ENCODE measurements around the gene GKN1. TPM values are rescaled to one million over a fixed set of nuclear protein-coding genes. Genes with fewer than 3 reads are reported as not detected.

GKN1 gene
- total RNA-seq, 5 donors from 2014 or later (not counting 1 experiment from before 2014, with no cell fraction given), result not detected

DNA sequence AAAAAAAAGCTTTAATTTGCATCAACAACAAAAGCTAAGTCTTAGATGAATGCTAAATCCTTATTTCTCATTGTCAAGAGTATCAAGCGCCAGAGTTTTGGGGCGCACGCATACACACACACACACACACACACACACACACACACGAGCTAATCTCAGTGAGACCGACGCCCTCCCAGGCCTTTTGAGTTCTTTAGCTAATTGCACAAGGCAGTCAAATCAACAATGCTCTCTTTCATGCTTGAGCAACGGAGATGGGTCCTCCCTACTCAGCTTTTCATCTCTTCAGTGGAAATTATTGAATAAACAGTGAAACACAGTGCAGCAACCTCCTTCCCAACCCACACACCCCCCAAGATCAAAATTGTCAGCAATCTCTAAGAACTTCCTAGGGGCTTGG is 19.2 kb downstream of the GKN1 start:
- Histone ChIP-seq H3K4me3 (ENCODE audit: control insufficient read depth in 1 of 2, extremely low read depth in 1 of 2, low read length in 1 of 2) (no peak overlapping the region), H3K27me3 (replicated peaks in 1 of 2; ENCODE audit: control insufficient read depth in 2 of 2, extremely low read depth in 1 of 2, insufficient read depth in 2 of 2, low read length in 1 of 2) (peaks cover 0 to 6% of the 10 kb centered on the region in 2 experiments), H3K9me3 (no peaks in the 10 kb centered on the region), H3K36me3 (ENCODE audit: control insufficient read depth in 2 of 2, extremely low read depth in 1 of 2, insufficient read depth in 1 of 2, low read length in 1 of 2) (no peaks in the 10 kb centered on the region), H3K27ac (ENCODE audit: low read length) (no peak overlapping the region), H3K4me1 (ENCODE audit: control insufficient read depth in 1 of 2, extremely low read depth in 1 of 2, insufficient read depth in 2 of 2, low read length in 2 of 2) (no peaks in the 10 kb centered on the region)
- Mint-ChIP-seq H3K4me3 (no peak overlapping the region), H3K4me1 (no peaks in the 10 kb centered on the region), H3K27me3 (peaks cover 18 to 19% of the 10 kb centered on the region in 2 donors), H3K36me3 (no peaks in the 10 kb centered on the region), H3K27ac (no peak overlapping the region), H3K9me3 (no peaks in the 10 kb centered on the region)
- no peak for DNase-seq
- ChIA-PET CTCF (interaction anchor here (0.6 to 1.2 kb wide), 2 partner anchors 8 to 20 kb away, joined by 3 to 4 read pairs; no protein-coding TSS in a partner anchor), POLR2A (interaction anchor here in 1 of 2 donors (0.6 kb wide), 1 partner anchor 95 kb away, joined by 4 read pairs; no protein-coding TSS in a partner anchor)
- 84% methylated on average over 7 of the region's 7 CpGs for WGBS (ENCODE audit: insufficient coverage)
- no peak for ATAC-seq (replicated peaks in 1 of 4)

DNA sequence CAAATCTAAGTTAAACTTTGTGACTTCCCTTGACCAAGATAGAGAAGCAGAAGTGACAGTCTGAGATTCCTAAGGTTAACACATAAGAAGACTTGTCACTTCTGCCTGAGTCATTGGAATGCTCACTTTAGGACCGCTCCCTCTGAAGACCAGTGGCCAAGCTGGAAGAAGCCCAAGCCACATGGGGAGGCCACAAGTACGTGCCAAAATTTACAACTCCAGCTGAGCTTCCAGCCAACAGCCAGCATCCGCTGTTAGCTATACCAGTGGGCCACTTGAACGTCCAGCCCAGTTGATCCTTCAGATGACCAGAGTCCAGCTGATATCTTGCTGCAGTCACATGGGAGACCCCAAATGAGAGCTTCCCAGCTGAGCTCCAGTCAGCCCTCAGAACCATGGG is 20.4 kb downstream of the GKN1 start:
- Mint-ChIP-seq H3K36me3 (no peaks in the 10 kb centered on the region), H3K9me3 (peaks cover 0 to 3% (median 0%) of the 10 kb centered on the region in 3 donors), H3K27me3 (peaks cover 19 to 24% of the 10 kb centered on the region in 2 donors), H3K27ac (no peak overlapping the region), H3K4me3 (no peak overlapping the region), H3K4me1 (no peaks in the 10 kb centered on the region)
- Histone ChIP-seq H3K36me3 (ENCODE audit: control insufficient read depth in 2 of 2, extremely low read depth in 1 of 2, insufficient read depth in 1 of 2, low read length in 1 of 2) (no peaks in the 10 kb centered on the region), H3K27me3 (replicated peaks in 1 of 2; ENCODE audit: control insufficient read depth in 2 of 2, extremely low read depth in 1 of 2, insufficient read depth in 2 of 2, low read length in 1 of 2) (peaks cover 0 to 6% of the 10 kb centered on the region in 2 experiments), H3K9me3 (no peaks in the 10 kb centered on the region), H3K27ac (ENCODE audit: low read length) (no peak overlapping the region), H3K4me3 (ENCODE audit: control insufficient read depth in 1 of 2, extremely low read depth in 1 of 2, low read length in 1 of 2) (no peak overlapping the region), H3K4me1 (ENCODE audit: control insufficient read depth in 1 of 2, extremely low read depth in 1 of 2, insufficient read depth in 2 of 2, low read length in 2 of 2) (no peaks in the 10 kb centered on the region)
- ATAC-seq (replicated peaks in 1 of 4), result no peak
- DNase-seq, result no peak
- ChIA-PET CTCF (no interaction called here), POLR2A (no interaction called here)
- WGBS (ENCODE audit: insufficient coverage), result 75% methylated on average over 4 of the region's 4 CpGs

DNA sequence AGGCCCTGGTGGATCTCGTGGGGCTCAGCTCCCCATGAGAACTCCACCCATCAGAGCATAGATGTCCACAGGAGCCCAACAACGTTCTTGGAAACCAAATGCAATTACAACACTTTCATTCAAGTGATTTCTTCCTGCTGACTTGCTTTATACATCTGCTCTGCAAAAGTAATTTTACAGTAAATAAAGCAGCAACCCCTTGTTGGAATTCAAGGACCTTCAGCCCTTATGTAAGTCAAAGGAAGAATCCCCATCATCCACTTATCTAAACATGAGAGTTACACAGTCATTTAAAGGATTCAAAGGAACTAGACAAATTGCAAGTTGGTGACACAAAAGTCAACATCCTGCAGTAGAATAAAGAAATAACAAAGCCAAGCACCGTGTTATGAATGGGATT is 21.5 kb downstream of the GKN1 start:
- Histone ChIP-seq H3K4me1 (ENCODE audit: control insufficient read depth in 1 of 2, extremely low read depth in 1 of 2, insufficient read depth in 2 of 2, low read length in 2 of 2) (no peaks in the 10 kb centered on the region), H3K36me3 (ENCODE audit: control insufficient read depth in 2 of 2, extremely low read depth in 1 of 2, insufficient read depth in 1 of 2, low read length in 1 of 2) (no peaks in the 10 kb centered on the region), H3K27me3 (replicated peaks in 1 of 2; ENCODE audit: control insufficient read depth in 2 of 2, extremely low read depth in 1 of 2, insufficient read depth in 2 of 2, low read length in 1 of 2) (peaks cover 0 to 6% of the 10 kb centered on the region in 2 experiments), H3K4me3 (ENCODE audit: control insufficient read depth in 1 of 2, extremely low read depth in 1 of 2, low read length in 1 of 2) (no peak overlapping the region), H3K27ac (ENCODE audit: low read length) (no peak overlapping the region), H3K9me3 (no peaks in the 10 kb centered on the region)
- CTCF ChIA-PET, result no interaction called here
- no peak overlapping the region for H3K4me3 Mint-ChIP-seq
- no peaks in the 10 kb centered on the region for H3K36me3 Mint-ChIP-seq
- peaks cover 0 to 3% (median 0%) of the 10 kb centered on the region in 3 donors for H3K9me3 Mint-ChIP-seq
- H3K27ac Mint-ChIP-seq, result no peak overlapping the region
- H3K27me3 Mint-ChIP-seq, result peaks cover 14 to 22% of the 10 kb centered on the region in 2 donors
- POLR2A ChIA-PET, result no interaction called here
- DNase-seq (no peak), ATAC-seq (replicated peaks in 1 of 4) (no peak)
- 0% methylated on average over 1 of the region's 3 CpGs for WGBS (ENCODE audit: insufficient coverage)
- H3K4me1 Mint-ChIP-seq, result no peaks in the 10 kb centered on the region

DNA sequence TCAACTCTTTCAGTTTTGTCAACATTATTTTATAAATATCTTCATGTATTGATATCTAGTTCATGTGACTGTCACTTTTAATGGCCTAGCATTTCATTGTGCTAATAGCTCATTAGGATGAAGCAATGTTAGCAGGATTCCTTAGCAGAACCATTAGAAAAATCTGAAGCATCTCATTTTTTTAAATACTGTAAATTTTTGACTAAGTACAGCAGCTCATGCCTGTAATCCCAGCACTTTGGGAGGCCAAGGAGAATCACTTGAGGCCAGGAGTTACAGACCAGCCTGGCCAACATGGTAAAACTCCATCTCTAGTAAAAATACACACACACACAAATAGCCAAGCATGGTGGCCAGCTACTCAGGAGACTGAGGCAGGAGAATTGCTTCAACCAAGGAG is 23.0 kb downstream of the GKN1 start:
- POLR2A ChIA-PET, result no interaction called here
- no peaks in the 10 kb centered on the region for H3K36me3 Mint-ChIP-seq
- H3K27me3 Mint-ChIP-seq, result peaks cover 28 to 34% of the 10 kb centered on the region in 2 donors
- CTCF ChIA-PET, result no interaction called here
- ATAC-seq (replicated peaks in 1 of 4) (no peak), DNase-seq (no peak)
- Histone ChIP-seq H3K4me3 (ENCODE audit: control insufficient read depth in 1 of 2, extremely low read depth in 1 of 2, low read length in 1 of 2) (no peak overlapping the region), H3K36me3 (ENCODE audit: control insufficient read depth in 2 of 2, extremely low read depth in 1 of 2, insufficient read depth in 1 of 2, low read length in 1 of 2) (no peaks in the 10 kb centered on the region), H3K4me1 (ENCODE audit: control insufficient read depth in 1 of 2, extremely low read depth in 1 of 2, insufficient read depth in 2 of 2, low read length in 2 of 2) (no peaks in the 10 kb centered on the region), H3K27me3 (replicated peaks in 1 of 2; ENCODE audit: control insufficient read depth in 2 of 2, extremely low read depth in 1 of 2, insufficient read depth in 2 of 2, low read length in 1 of 2) (peaks cover 0 to 6% of the 10 kb centered on the region in 2 experiments), H3K9me3 (no peaks in the 10 kb centered on the region), H3K27ac (ENCODE audit: low read length) (no peak overlapping the region)
- H3K4me1 Mint-ChIP-seq, result no peaks in the 10 kb centered on the region
- no peak overlapping the region for H3K4me3 Mint-ChIP-seq
- H3K9me3 Mint-ChIP-seq, result peaks cover 2 to 13% (median 12%) of the 10 kb centered on the region in 3 donors
- no peak overlapping the region for H3K27ac Mint-ChIP-seq

DNA sequence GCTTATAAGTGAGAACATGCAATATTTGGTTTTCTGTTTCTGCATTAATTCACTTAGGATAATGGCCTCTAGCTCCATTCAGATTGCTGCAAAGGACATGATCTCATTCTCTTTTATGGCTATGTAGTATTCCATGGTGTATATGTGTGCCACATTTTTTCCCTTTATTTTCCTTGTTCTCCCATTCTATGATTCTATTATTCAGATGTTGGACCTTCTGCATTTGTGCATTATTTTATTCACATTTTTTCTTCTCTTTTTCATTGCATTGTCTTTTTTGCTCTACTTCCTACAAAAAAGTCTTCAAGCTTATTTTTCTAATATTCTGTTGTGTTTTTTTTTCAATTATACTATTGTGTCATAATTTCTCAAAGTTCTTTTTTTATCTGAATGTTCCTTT is 27.4 kb downstream of the GKN1 start:
- no peak for DNase-seq
- Histone ChIP-seq H3K27ac (ENCODE audit: low read length) (no peak overlapping the region), H3K27me3 (replicated peaks in 1 of 2; ENCODE audit: control insufficient read depth in 2 of 2, extremely low read depth in 1 of 2, insufficient read depth in 2 of 2, low read length in 1 of 2) (peaks cover 0 to 3% of the 10 kb centered on the region in 2 experiments), H3K9me3 (no peaks in the 10 kb centered on the region), H3K4me1 (ENCODE audit: control insufficient read depth in 1 of 2, extremely low read depth in 1 of 2, insufficient read depth in 2 of 2, low read length in 2 of 2) (no peaks in the 10 kb centered on the region), H3K36me3 (ENCODE audit: control insufficient read depth in 2 of 2, extremely low read depth in 1 of 2, insufficient read depth in 1 of 2, low read length in 1 of 2) (no peaks in the 10 kb centered on the region), H3K4me3 (ENCODE audit: control insufficient read depth in 1 of 2, extremely low read depth in 1 of 2, low read length in 1 of 2) (no peak overlapping the region)
- Mint-ChIP-seq H3K27ac (no peak overlapping the region), H3K27me3 (peaks cover 30 to 41% of the 10 kb centered on the region in 2 donors), H3K36me3 (no peaks in the 10 kb centered on the region), H3K9me3 (peaks cover 3 to 21% (median 13%) of the 10 kb centered on the region in 3 donors), H3K4me3 (no peak overlapping the region), H3K4me1 (no peaks in the 10 kb centered on the region)
- POLR2A ChIA-PET, result no interaction called here
- ATAC-seq (replicated peaks in 1 of 4), result no peak
- CTCF ChIA-PET, result interaction anchor here (0.6 to 1.2 kb wide), 3 partner anchors 9 to 82 kb away, joined by 3 to 7 read pairs (median 3); no protein-coding TSS in a partner anchor

DNA sequence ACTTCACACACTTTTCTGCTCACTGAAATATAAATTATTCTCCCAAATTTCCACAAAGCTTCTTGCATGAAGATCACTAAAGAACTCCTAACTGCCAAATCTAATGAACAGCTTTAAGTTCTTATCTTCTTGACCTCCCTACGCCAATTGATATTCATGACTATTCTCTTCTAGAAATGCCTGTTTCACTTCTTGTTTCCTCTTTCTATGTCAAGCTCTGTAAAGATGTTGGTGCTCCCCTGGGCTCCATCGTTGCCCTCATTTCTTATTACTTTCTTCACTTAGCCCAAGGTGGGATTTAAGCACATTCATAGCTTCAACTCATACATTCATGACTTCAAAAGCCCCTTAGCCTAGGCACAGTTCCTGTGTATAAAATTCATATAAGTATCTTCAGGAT is 29.3 kb downstream of the GKN1 start:
- ATAC-seq (replicated peaks in 1 of 4), result no peak
- ChIA-PET POLR2A (no interaction called here), CTCF (interaction anchor here in 1 of 2 donors (0.7 kb wide), 1 partner anchor 157 kb away, joined by 3 read pairs; no protein-coding TSS in a partner anchor)
- peaks cover 3 to 21% (median 13%) of the 10 kb centered on the region in 3 donors for H3K9me3 Mint-ChIP-seq
- no peak overlapping the region for H3K27ac Mint-ChIP-seq
- H3K27me3 ChIP-seq (replicated peaks in 1 of 2; ENCODE audit: control insufficient read depth in 2 of 2, extremely low read depth in 1 of 2, insufficient read depth in 2 of 2, low read length in 1 of 2), result no peaks in the 10 kb centered on the region
- no peak for DNase-seq
- H3K27ac ChIP-seq (ENCODE audit: low read length), result no peak overlapping the region
- H3K36me3 ChIP-seq (ENCODE audit: control insufficient read depth in 2 of 2, extremely low read depth in 1 of 2, insufficient read depth in 1 of 2, low read length in 1 of 2), result no peaks in the 10 kb centered on the region
- peaks cover 28 to 36% of the 10 kb centered on the region in 2 donors for H3K27me3 Mint-ChIP-seq
- H3K36me3 Mint-ChIP-seq, result no peaks in the 10 kb centered on the region
- H3K4me1 ChIP-seq (ENCODE audit: control insufficient read depth in 1 of 2, extremely low read depth in 1 of 2, insufficient read depth in 2 of 2, low read length in 2 of 2), result no peaks in the 10 kb centered on the region
- H3K4me1 Mint-ChIP-seq, result no peaks in the 10 kb centered on the region
- H3K4me3 Mint-ChIP-seq, result no peak overlapping the region
- no peaks in the 10 kb centered on the region for H3K9me3 ChIP-seq
- no peak overlapping the region for H3K4me3 ChIP-seq (ENCODE audit: control insufficient read depth in 1 of 2, extremely low read depth in 1 of 2, low read length in 1 of 2)
- WGBS (ENCODE audit: insufficient coverage), result 100% methylated on average over 2 of the region's 2 CpGs

DNA sequence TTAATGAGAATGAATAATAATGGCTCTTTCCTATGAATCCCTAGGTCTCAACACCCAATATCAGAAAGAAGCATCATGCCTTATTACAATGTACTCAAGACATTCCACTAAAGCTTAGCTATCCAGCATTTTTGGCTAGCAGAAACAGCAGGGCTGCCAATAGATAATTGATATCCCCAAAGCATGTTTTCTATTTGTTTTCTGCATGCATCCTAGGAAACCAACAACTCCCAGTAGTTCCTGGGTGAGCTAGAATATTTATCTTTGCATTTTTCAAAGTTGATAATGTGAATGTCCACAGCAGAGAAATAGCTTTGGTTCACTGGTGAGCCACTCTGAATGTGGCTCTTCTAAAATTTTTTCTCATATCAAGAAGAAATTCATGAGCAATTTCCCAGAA is 32.7 kb downstream of the GKN1 start:
- Histone ChIP-seq H3K36me3 (ENCODE audit: control insufficient read depth in 2 of 2, extremely low read depth in 1 of 2, insufficient read depth in 1 of 2, low read length in 1 of 2) (no peaks in the 10 kb centered on the region), H3K27ac (ENCODE audit: low read length) (no peak overlapping the region), H3K9me3 (no peaks in the 10 kb centered on the region), H3K4me3 (ENCODE audit: control insufficient read depth in 1 of 2, extremely low read depth in 1 of 2, low read length in 1 of 2) (no peak overlapping the region), H3K27me3 (replicated peaks in 1 of 2; ENCODE audit: control insufficient read depth in 2 of 2, extremely low read depth in 1 of 2, insufficient read depth in 2 of 2, low read length in 1 of 2) (peaks cover 2 to 3% of the 10 kb centered on the region in 2 experiments), H3K4me1 (ENCODE audit: control insufficient read depth in 1 of 2, extremely low read depth in 1 of 2, insufficient read depth in 2 of 2, low read length in 2 of 2) (no peaks in the 10 kb centered on the region)
- Mint-ChIP-seq H3K9me3 (peaks cover 3 to 11% (median 3%) of the 10 kb centered on the region in 3 donors), H3K27ac (no peak overlapping the region), H3K4me1 (no peaks in the 10 kb centered on the region), H3K4me3 (no peak overlapping the region), H3K36me3 (no peaks in the 10 kb centered on the region), H3K27me3 (peaks cover 22 to 23% of the 10 kb centered on the region in 2 donors)
- no peak for DNase-seq
- CTCF ChIA-PET, result no interaction called here
- POLR2A ChIA-PET, result no interaction called here
- ATAC-seq (replicated peaks in 1 of 4), result no peak
